Common myeloid progenitor, CD34-positive (primary cell): Measurements from ENCODE around the gene RFX1.
A peak's percentile ranks its signal among the peaks of the same experiment; 100 is the strongest.

Experiments used
- CTCF ChIA-PET: fragments of 350-600 bp; sonication (Branson Sonifier 250); formaldehyde crosslinking; loops from one replicate; lab custom pipeline; 2021; ENCODE audit warnings: antibody characterized with exemption; lab: Charles Lee
- POLR2A ChIA-PET: fragments of 350-600 bp; sonication (Branson Sonifier 250); formaldehyde crosslinking; loops from one replicate; lab custom pipeline; 2021; ENCODE audit warnings: antibody characterized with exemption; lab: Charles Lee
- DNase-seq, 3 donors: peaks; one replicate each; pipeline versions ENCODE4 v3.0.0 to v3.0.0-alpha.2; 2013
- H3K27ac ChIP-seq, 2 experiments: 1 replicate in 1 of 2; 2 replicates in 1 of 2; pipeline ENCODE4 v1.7.0; 2013; ENCODE audit warnings: inconsistent platforms in 2 of 2, low read length in 2 of 2, mild to moderate bottlenecking in 2 of 2, low read depth in 1 of 2, moderate library complexity in 1 of 2; ENCODE audit not compliant: severe bottlenecking in 2 of 2, insufficient read depth in 1 of 2, poor library complexity in 1 of 2
- H3K27me3 ChIP-seq, 5 experiments: replicated peaks in 2 of 5; 1 replicate in 3 of 5; 2 replicates in 2 of 5; pipeline versions ENCODE4 v1.6.1 to v1.7.0; 2013; ENCODE audit warnings: low read length in 4 of 5, mild to moderate bottlenecking in 2 of 5, moderate library complexity in 2 of 5, inconsistent platforms in 1 of 5; ENCODE audit not compliant: insufficient read depth in 5 of 5, control insufficient read depth in 4 of 5
- H3K36me3 ChIP-seq, 4 experiments: 1 replicate in 2 of 4; 2 replicates in 2 of 4; pipeline versions ENCODE4 v1.6.1 to v1.7.0; 2013; ENCODE audit warnings: low read length in 3 of 4, control low read depth in 1 of 4, mild to moderate bottlenecking in 1 of 4; ENCODE audit not compliant: control insufficient read depth in 4 of 4, insufficient read depth in 4 of 4
- H3K4me1 ChIP-seq, 4 experiments: 1 replicate in 3 of 4; 2 replicates in 1 of 4; pipeline versions ENCODE4 v1.6.1 to v1.7.1; 2013; ENCODE audit warnings: low read length in 3 of 4, mild to moderate bottlenecking in 3 of 4, control low read depth in 1 of 4, inconsistent platforms in 1 of 4, moderate library complexity in 1 of 4; ENCODE audit not compliant: control insufficient read depth in 4 of 4, insufficient read depth in 4 of 4; ENCODE audit errors: control extremely low read depth in 1 of 4
- H3K4me3 ChIP-seq, 7 experiments: 1 replicate in 4 of 7; 2 replicates in 3 of 7; pipeline versions ENCODE4 v1.5.1 to v1.7.0; 2013; ENCODE audit warnings: mild to moderate bottlenecking in 7 of 7, low read length in 6 of 7, moderate library complexity in 6 of 7, inconsistent platforms in 2 of 7, low read depth in 2 of 7, control low read depth in 1 of 7; ENCODE audit not compliant: insufficient read depth in 4 of 7, control insufficient read depth in 1 of 7; ENCODE audit errors: extremely low read depth in 1 of 7
- H3K9me3 ChIP-seq, 5 experiments: 1 replicate in 4 of 5; 2 replicates in 1 of 5; pipeline versions ENCODE4 v1.6.1 to v1.7.1; 2013; ENCODE audit warnings: low read length in 4 of 5, mild to moderate bottlenecking in 2 of 5, inconsistent platforms in 1 of 5, low read depth in 1 of 5, moderate library complexity in 1 of 5; ENCODE audit not compliant: control insufficient read depth in 4 of 5, insufficient read depth in 2 of 5; ENCODE audit errors: control extremely low read depth in 1 of 5
- WGBS: methylation state at CpG from one replicate; pipeline ENCODE4 v1.1.5; 2013; ENCODE audit not compliant: insufficient coverage; 5-methylcytosine and 5-hydroxymethylcytosine counted together

Gene RFX1

DNA sequence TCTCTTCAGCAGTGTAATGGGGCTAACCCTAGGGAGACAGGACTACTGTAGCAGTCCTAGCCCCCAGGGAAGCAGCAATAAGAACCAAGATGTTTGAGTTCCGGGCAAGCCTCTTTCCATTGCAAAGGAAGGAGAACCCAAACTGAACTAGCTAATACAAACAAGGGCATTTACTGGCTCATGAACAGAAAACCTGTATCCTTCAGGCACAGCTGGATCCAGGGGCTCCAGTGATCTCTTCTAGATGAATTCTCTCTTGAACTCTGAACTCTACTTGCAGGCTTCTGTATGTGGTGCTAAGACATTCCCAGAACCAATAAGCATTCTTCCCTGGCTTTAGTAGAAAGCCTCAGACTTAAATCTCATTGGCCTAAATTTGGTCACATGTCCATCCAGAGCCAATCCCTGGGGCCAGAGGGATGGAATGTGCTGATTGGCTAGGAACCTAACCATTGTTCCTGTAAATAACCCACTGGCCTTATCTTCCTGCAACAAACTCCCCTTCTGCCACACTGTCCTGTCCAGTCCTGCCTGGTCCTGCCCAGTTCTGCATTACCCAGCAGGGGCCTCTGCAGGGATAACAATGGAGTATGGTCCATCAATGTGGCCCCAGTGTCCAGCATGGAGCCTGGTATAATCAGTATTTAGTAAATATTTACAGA lies 64.0 kb downstream of the RFX1 start:
- Histone ChIP-seq H3K27ac (no peak overlapping the region), H3K27me3 (peaks cover 0 to 11% (median 2%) of the 10 kb centered on the region in 5 experiments), H3K4me3 (no peak overlapping the region), H3K4me1 (peaks cover 0 to 16% (median 8%) of the 10 kb centered on the region in 4 experiments), H3K36me3 (no peaks in the 10 kb centered on the region), H3K9me3 (no peaks in the 10 kb centered on the region)
- no peak for DNase-seq
- CTCF ChIA-PET = interaction anchor here (0.6 to 1.9 kb wide), 3 partner anchors 9 to 101 kb away, joined by 3 to 5 read pairs (median 4); no protein-coding TSS in a partner anchor
- WGBS = 100% methylated on average over 1 of the region's 1 CpG
- POLR2A ChIA-PET = no interaction called here

DNA sequence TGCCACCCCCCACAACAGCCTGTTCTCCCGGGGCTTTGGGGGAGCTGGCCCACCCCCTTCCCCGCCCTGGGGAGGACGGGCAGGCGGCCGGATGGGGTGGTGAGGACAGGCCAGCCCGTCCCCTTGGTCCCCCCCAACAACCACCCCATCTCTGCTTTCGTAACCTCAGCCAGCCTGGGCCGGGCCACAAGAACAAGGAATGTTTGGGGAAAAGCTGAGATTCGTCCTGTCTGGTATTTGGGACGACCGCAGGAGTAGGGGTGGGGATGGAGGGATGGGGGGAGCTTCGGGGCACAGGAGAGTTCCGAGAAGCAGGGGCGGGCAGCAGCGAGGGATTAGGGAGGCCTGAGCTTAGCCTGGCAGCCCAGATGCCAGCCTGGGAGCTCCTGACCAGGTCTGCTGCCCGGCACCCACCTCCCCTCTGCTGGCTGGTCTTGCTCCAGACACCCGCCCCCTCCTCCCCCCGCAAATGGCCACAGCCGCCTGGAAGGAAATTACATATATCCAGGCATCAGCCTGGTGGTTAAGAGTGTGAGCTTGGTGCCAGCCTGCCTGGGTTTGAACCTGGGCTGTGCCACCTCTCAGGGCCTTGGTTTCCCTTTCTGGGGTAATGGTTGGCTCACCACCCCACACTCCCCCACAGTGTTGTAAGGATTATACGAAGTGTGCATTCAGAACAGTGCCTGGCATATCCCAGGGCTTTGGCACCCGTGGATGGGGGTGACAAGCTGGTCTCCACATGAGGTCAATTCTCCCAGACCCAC lies 67.6 kb downstream of the RFX1 start, which contains the start of gene PODNL1:
Gene PODNL1 (minus strand): TSS at position 117 of the 764 bp plus-strand sequence. CDS start 236 bp downstream, outside the sequence.
- POLR2A ChIA-PET = interaction anchor here (0.6 to 0.7 kb wide), 2 partner anchors 22 to 111 kb away, joined by 3 read pairs; no protein-coding TSS in a partner anchor

GRCh38 chr19:13937479-13938300 lies 68.4 kb downstream of the RFX1 start:
- H3K4me3 ChIP-seq = no peak overlapping the region
- no peak for DNase-seq
- CTCF ChIA-PET = interaction anchor here (1.5 to 1.7 kb wide), 3 partner anchors 22 to 56 kb away, joined by 3 to 6 read pairs (median 6); no protein-coding TSS in a partner anchor

More for the DNA sequence above, 67.6 kb downstream of the RFX1 start, which contains the start of gene PODNL1:
- Histone ChIP-seq H3K27ac (no peak within 1 kb of the TSS), H3K4me1 (peaks cover 0 to 30% (median 15%) of the 10 kb centered on the region in 4 experiments), H3K36me3 (no peaks in the 10 kb centered on the region), H3K4me3 (no peak within 1 kb of the TSS), H3K9me3 (no peaks in the 10 kb centered on the region), H3K27me3 (peaks cover 0 to 11% (median 2%) of the 10 kb centered on the region in 5 experiments)
- DNase-seq = peak in 2 of 3 donors; percentile 47 to 51
- CTCF ChIA-PET = interaction anchor here (0.7 to 1.8 kb wide), 7 partner anchors 9 to 81 kb away, joined by 3 to 8 read pairs (median 5); no protein-coding TSS in a partner anchor
- WGBS = 29% methylated on average over 6 of the region's 21 CpGs

DNA sequence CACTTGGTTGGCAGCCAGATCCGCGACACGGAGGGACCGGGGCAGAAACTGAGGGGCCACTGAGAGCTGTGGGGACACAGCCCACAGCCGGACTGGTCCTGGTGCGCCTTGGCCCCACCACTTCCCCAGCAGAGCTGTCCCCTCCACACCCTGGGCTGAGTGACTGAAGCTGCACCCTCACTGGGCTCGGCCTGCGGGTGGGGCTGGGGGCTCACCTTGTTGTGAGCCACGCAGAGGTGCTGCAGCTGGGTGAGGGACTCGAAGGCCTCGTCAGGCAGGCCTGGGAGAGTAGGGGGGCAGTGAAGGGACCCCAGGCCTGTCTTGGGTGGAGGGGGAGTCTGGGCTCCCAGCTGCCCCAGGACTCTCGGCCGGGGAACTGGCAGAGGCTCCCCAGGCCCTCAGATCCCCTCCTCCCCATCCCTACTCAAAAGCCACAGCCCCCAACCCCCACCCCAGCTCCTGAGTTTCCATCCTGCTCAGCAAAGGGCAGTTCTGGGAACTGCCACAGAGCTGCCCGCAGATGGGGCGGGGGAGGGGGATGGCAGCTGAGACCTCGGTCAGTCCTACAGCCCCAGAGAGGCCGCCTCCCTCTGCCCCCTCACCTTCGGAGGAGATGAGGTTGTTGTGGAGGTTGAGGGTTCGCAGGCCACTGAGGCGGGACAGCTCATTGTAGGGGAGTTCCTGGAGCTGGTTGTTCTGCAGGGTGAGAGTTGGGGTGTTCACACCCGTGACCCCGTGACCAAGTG lies 70.2 kb downstream of the RFX1 start:
- Histone ChIP-seq H3K27ac (no peak overlapping the region), H3K27me3 (peaks cover 0 to 11% (median 2%) of the 10 kb centered on the region in 5 experiments), H3K4me3 (no peak overlapping the region), H3K9me3 (no peaks in the 10 kb centered on the region), H3K4me1 (peaks cover 0 to 30% (median 15%) of the 10 kb centered on the region in 4 experiments), H3K36me3 (peaks cover 0 to 5% (median 2%) of the 10 kb centered on the region in 4 experiments)
- DNase-seq = no peak
- ChIA-PET POLR2A (no interaction called here), CTCF (interaction anchor here (0.8 to 0.9 kb wide), 3 partner anchors 29 to 113 kb away, joined by 3 to 4 read pairs (median 3); no protein-coding TSS in a partner anchor)
- 79% methylated on average over 10 of the region's 22 CpGs for WGBS

More at GRCh38 chr19:13937479-13938300, 68.4 kb downstream of the RFX1 start:
- POLR2A ChIA-PET = interaction anchor here (0.7 kb wide), 1 partner anchor 112 kb away, joined by 3 read pairs; no protein-coding TSS in a partner anchor
- peaks cover 0 to 11% (median 2%) of the 10 kb centered on the region in 5 experiments for H3K27me3 ChIP-seq
- no peak overlapping the region for H3K27ac ChIP-seq
- WGBS = 33% methylated on average over 16 of the region's 29 CpGs
- peaks cover 0 to 30% (median 15%) of the 10 kb centered on the region in 4 experiments for H3K4me1 ChIP-seq
- no peaks in the 10 kb centered on the region for H3K36me3 ChIP-seq
- H3K9me3 ChIP-seq = no peaks in the 10 kb centered on the region

GRCh38 chr19:13934785-13935109 lies 71.4 kb downstream of the RFX1 start:
- no peak overlapping the region for H3K4me3 ChIP-seq
- WGBS = 100% methylated on average over 2 of the region's 2 CpGs
- no peak overlapping the region for H3K27ac ChIP-seq
- H3K4me1 ChIP-seq = peaks cover 0 to 30% (median 15%) of the 10 kb centered on the region in 4 experiments
- DNase-seq = peak in 1 of 3 donors; percentile 6
- H3K9me3 ChIP-seq = no peaks in the 10 kb centered on the region
- ChIA-PET CTCF (interaction anchor here (0.7 kb wide), 1 partner anchor 9 kb away, joined by 3 read pairs; no protein-coding TSS in a partner anchor), POLR2A (no interaction called here)
- peaks cover 0 to 11% (median 2%) of the 10 kb centered on the region in 5 experiments for H3K27me3 ChIP-seq
- H3K36me3 ChIP-seq = peaks cover 0 to 13% (median 6%) of the 10 kb centered on the region in 4 experiments
